ENCODE data around the gene TMEM150C.

GRCh38 chr4:82542642-82543041 is 19.1 kb downstream of the TMEM150C start:
- TF ChIP-seq, protein P1, sequence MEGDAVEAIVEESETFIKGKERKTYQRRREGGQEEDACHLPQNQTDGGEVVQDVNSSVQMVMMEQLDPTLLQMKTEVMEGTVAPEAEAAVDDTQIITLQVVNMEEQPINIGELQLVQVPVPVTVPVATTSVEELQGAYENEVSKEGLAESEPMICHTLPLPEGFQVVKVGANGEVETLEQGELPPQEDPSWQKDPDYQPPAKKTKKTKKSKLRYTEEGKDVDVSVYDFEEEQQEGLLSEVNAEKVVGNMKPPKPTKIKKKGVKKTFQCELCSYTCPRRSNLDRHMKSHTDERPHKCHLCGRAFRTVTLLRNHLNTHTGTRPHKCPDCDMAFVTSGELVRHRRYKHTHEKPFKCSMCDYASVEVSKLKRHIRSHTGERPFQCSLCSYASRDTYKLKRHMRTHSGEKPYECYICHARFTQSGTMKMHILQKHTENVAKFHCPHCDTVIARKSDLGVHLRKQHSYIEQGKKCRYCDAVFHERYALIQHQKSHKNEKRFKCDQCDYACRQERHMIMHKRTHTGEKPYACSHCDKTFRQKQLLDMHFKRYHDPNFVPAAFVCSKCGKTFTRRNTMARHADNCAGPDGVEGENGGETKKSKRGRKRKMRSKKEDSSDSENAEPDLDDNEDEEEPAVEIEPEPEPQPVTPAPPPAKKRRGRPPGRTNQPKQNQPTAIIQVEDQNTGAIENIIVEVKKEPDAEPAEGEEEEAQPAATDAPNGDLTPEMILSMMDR (conservative IDR thresholded peaks at IDR 0.05 in 1 of 2, IDR thresholded peaks at IDR 0.05 in 1 of 2; ENCODE audit: low read depth in 1 of 2, low read length in 2 of 2) = no peak
- TF ChIP-seq EZH2 (IDR thresholded peaks at IDR 0.05; ENCODE audit: low read length, missing control alignments) = no peak
